K562 (cell line): ENCODE results near the gene GDF11. TPM values are rescaled to one million over a fixed set of nuclear protein-coding genes. Genes with fewer than 3 reads are reported as not detected.

Experiments
- HIVEP1 ChIP-seq: fragments of 250-450 bp; sonication (Bioruptor Pico); IDR thresholded peaks from 2 replicates; pipeline ENCODE4 v1.4.0; 2020; ENCODE audit warnings: mild to moderate bottlenecking
- KDM2B ChIP-seq: fragments of 250-450 bp; sonication (Bioruptor Pico); IDR thresholded peaks from 2 replicates; pipeline ENCODE4 v1.8.0; 2021; ENCODE audit warnings: mild to moderate bottlenecking, moderate library complexity
- L3MBTL2 ChIP-seq: fragments of 450-650 bp; IDR thresholded peaks from 2 replicates; pipeline ENCODE4 v1.6.1; 2016; ENCODE audit warnings: mild to moderate bottlenecking, moderate library complexity
- NR2C2 ChIP-seq, 2 experiments: fragments of 200-800 bp in 1 of 2; sonication (Bioruptor generic) in 1 of 2; sonication (generic) in 1 of 2; formaldehyde crosslinking in 1 of 2; IDR thresholded peaks; 2 replicates each; pipeline versions ENCODE4 v1.6.1 to v1.8.0; 2016 to 2022; ENCODE audit warnings: mild to moderate bottlenecking in 1 of 2, missing compliant biosample characterization in 1 of 2, missing genetic modification characterization in 1 of 2, missing genetic modification reagents in 1 of 2
- NR4A1 ChIP-seq, 2 experiments: fragments of 250-450 bp in 1 of 2; fragments of 450-650 bp in 1 of 2; sonication (Bioruptor Pico) in 1 of 2; IDR thresholded peaks; 2 replicates each; pipeline versions ENCODE4 v1.4.0 to v1.6.1; 2016 to 2020; ENCODE audit warnings: mild to moderate bottlenecking in 2 of 2, missing compliant biosample characterization in 1 of 2, missing genetic modification characterization in 1 of 2, moderate library complexity in 1 of 2
- PHF21A ChIP-seq: fragments of 450-650 bp; IDR thresholded peaks from 2 replicates; pipeline ENCODE4 v1.6.1; 2017; ENCODE audit warnings: low read depth, borderline replicate concordance
- SRSF1 ChIP-seq: fragments of 200-400 bp; formaldehyde crosslinking; IDR thresholded peaks from 2 replicates; pipeline ENCODE4 v1.6.1; 2017; ENCODE audit warnings: mild to moderate bottlenecking, low read depth, low read length, moderate library complexity
- ZEB2 ChIP-seq: fragments of 450-650 bp; IDR thresholded peaks from 2 replicates; pipeline ENCODE4 v1.6.1; 2016
- ZFP1 ChIP-seq: fragments of 450-650 bp; formaldehyde crosslinking; IDR thresholded peaks from 2 replicates; pipeline ENCODE4 v1.4.0; 2020; ENCODE audit warnings: mild to moderate bottlenecking, mixed read lengths
- ZNF253 ChIP-seq: fragments of 250-450 bp; sonication (Bioruptor Pico); conservative IDR thresholded peaks from 2 replicates; pipeline ENCODE4 v1.6.1; 2021; ENCODE audit warnings: mild to moderate bottlenecking
- ZNF318 ChIP-seq, 2 experiments: fragments of 450-650 bp; IDR thresholded peaks; 2 replicates each; pipeline ENCODE4 v1.6.1; 2016; ENCODE audit warnings: mild to moderate bottlenecking in 2 of 2, borderline replicate concordance in 1 of 2, low read depth in 1 of 2, moderate library complexity in 1 of 2
- polyA plus RNA-seq, 8 experiments: library from polyadenylated mRNA; depleted of rRNA in 4 of 8; stranded (reverse) in 5 of 8; unstranded in 3 of 8; fragments of >200 nt; fragmentation: Nextera tagmentation in 2 of 8; fragmentation: Illumina TruSeq in 1 of 8; extraction: Ambion mirVana in 2 of 8; extraction: Trizol in 1 of 8; gene quantifications; 2 replicates each; pipeline versions ENCODE4 v1.2.1 to v1.2.3, GENCODE V29; 2011 to 2014; ENCODE audit warnings: inconsistent platforms in 1 of 8, missing spikeins in 1 of 8
- total RNA-seq, 7 experiments: library from RNA; depleted of rRNA in 6 of 7; stranded (reverse); fragments of >200 nt in 6 of 7; fragmentation: Illumina TruSeq in 2 of 7; extraction: Trizol in 2 of 7; gene quantifications; 2 replicates each; pipeline versions ENCODE4 v1.2.1 to v1.2.3, GENCODE V29; 2011 to 2021; ENCODE audit warnings: low replicate concordance in 1 of 7
- TF ChIP-seq, protein P1 (sequence below): sonication (generic); formaldehyde crosslinking; IDR thresholded peaks from 2 replicates; pipeline ENCODE4 v1.5.0; 2020; ENCODE audit warnings: missing genetic modification reagents
- TF ChIP-seq, protein P2 (sequence below): fragments of 450-650 bp; formaldehyde crosslinking; IDR thresholded peaks from 2 replicates; pipeline ENCODE4 v1.4.0; 2022; ENCODE audit warnings: missing genetic modification characterization
- TF ChIP-seq, protein P3 (sequence below): sonication (generic); IDR thresholded peaks from 2 replicates; pipeline ENCODE4 v1.6.1; 2016

The GDF11 gene
- total and polyA plus RNA-seq, 9 of the 15 experiments (the other 6 are each of a cell fraction or from before 2014, with no cell fraction given), result 1.4 to 15.7 (median 4.8) TPM

- 0 out of 2 replicates have a peak, but pooled peaks have one; percentile 8 for TF ChIP-seq ZFP1 (CRISPR knock-in tag)
- TF ChIP-seq NR4A1 (CRISPR knock-in tag; IDR thresholded peaks at IDR 0.05), result no peak
- TF ChIP-seq NR4A1 (tag; IDR thresholded peaks at IDR 0.05), result no peak
- TF ChIP-seq, protein P1, sequence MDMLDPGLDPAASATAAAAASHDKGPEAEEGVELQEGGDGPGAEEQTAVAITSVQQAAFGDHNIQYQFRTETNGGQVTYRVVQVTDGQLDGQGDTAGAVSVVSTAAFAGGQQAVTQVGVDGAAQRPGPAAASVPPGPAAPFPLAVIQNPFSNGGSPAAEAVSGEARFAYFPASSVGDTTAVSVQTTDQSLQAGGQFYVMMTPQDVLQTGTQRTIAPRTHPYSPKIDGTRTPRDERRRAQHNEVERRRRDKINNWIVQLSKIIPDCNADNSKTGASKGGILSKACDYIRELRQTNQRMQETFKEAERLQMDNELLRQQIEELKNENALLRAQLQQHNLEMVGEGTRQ (CRISPR knock-in tag), result no peak
- peak; percentile 97 for TF ChIP-seq HIVEP1
- TF ChIP-seq, protein P2, sequence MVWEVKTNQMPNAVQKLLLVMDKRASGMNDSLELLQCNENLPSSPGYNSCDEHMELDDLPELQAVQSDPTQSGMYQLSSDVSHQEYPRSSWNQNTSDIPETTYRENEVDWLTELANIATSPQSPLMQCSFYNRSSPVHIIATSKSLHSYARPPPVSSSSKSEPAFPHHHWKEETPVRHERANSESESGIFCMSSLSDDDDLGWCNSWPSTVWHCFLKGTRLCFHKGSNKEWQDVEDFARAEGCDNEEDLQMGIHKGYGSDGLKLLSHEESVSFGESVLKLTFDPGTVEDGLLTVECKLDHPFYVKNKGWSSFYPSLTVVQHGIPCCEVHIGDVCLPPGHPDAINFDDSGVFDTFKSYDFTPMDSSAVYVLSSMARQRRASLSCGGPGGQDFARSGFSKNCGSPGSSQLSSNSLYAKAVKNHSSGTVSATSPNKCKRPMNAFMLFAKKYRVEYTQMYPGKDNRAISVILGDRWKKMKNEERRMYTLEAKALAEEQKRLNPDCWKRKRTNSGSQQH (CRISPR knock-in tag), result peak; percentile 63; the same call in 1 of the 2 replicates
- peak in 1 of 2 experiments; percentile 79; a peak in 2 of 4 replicates for TF ChIP-seq ZNF318 (IDR thresholded peaks at IDR 0.05; ENCODE audit: borderline replicate concordance in 1 of 2, low read depth in 1 of 2)
- no peak for TF ChIP-seq NR2C2 (CRISPR knock-in tag; IDR thresholded peaks at IDR 0.05)
- TF ChIP-seq NR2C2 (tag; IDR thresholded peaks at IDR 0.05), result peak; percentile 67; the same call in 1 of the 2 replicates
- TF ChIP-seq L3MBTL2, result 0 out of 2 replicates have a peak, but pooled peaks have one; percentile 14
- TF ChIP-seq ZNF253, result no peak
- TF ChIP-seq SRSF1, result no peak
- no peak for TF ChIP-seq PHF21A
- TF ChIP-seq ZEB2, result peak; percentile 56; the same call in 1 of the 2 replicates
- no peak for TF ChIP-seq KDM2B (CRISPR knock-in tag)
- TF ChIP-seq, protein P3, sequence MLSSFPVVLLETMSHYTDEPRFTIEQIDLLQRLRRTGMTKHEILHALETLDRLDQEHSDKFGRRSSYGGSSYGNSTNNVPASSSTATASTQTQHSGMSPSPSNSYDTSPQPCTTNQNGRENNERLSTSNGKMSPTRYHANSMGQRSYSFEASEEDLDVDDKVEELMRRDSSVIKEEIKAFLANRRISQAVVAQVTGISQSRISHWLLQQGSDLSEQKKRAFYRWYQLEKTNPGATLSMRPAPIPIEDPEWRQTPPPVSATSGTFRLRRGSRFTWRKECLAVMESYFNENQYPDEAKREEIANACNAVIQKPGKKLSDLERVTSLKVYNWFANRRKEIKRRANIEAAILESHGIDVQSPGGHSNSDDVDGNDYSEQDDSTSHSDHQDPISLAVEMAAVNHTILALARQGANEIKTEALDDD, result no peak
Observed at GRCh38 chr12:55727643-55728185, 15.2 kb upstream of the GDF11 start (continued).
